Muscle of leg (tissue), 11 donors: ENCODE measurements around the gene RAP1GAP. TPM values are rescaled to one million over a fixed set of nuclear protein-coding genes. Genes with fewer than 3 reads are reported as not detected.

Source experiments
- DNase-seq: peaks from one replicate; pipeline ENCODE4 v3.0.0; 2013
- H3K27ac ChIP-seq: one replicate; pipeline ENCODE4 v1.5.1; 2013; ENCODE audit warnings: mild to moderate bottlenecking, low read length, control low read depth
- H3K27me3 ChIP-seq: one replicate; pipeline ENCODE4 v1.6.1; 2013; ENCODE audit warnings: low read length; ENCODE audit not compliant: control insufficient read depth, insufficient read depth
- H3K36me3 ChIP-seq: one replicate; pipeline ENCODE4 v1.6.1; 2013; ENCODE audit warnings: low read length; ENCODE audit not compliant: control insufficient read depth, insufficient read depth
- H3K4me1 ChIP-seq: one replicate; pipeline ENCODE4 v1.6.1; 2013; ENCODE audit warnings: low read length; ENCODE audit not compliant: control insufficient read depth, insufficient read depth
- H3K4me3 ChIP-seq: one replicate; pipeline ENCODE4 v1.5.1; 2013; ENCODE audit warnings: low read length, control low read depth
- H3K9me3 ChIP-seq: replicated peaks from 2 replicates; pipeline ENCODE4 v1.6.1; 2013; ENCODE audit warnings: low read depth, low read length; ENCODE audit not compliant: control insufficient read depth
- WGBS: methylation state at CpG from one replicate; pipeline ENCODE4 v1.1.5; 2013; ENCODE audit warnings: missing lambda C conversion rate; ENCODE audit not compliant: insufficient coverage; 5-methylcytosine and 5-hydroxymethylcytosine counted together
- polyA plus RNA-seq, 8 donors: library from polyadenylated mRNA; unstranded; fragments of 120-200 nt; gene quantifications; one replicate each; pipeline versions ENCODE4 v1.2.1 to v1.2.3, GENCODE V29; 2013; ENCODE audit warnings: inconsistent platforms in 1 of 8, low replicate concordance in 1 of 8; ENCODE audit not compliant: insufficient read length in 8 of 8, insufficient read depth in 1 of 8
- total RNA-seq: library from RNA; stranded (reverse); fragments of 120-200 nt; gene quantifications from one replicate; pipeline ENCODE4 v1.2.4, GENCODE V29; 2013

Gene RAP1GAP
- total and polyA plus RNA-seq, 9 donors = 0.62 to 4.9 (median 1.8) TPM

GRCh38 chr1:21577324-21577723 is 91.8 kb downstream of the RAP1GAP start:
- WGBS = 86% methylated on average over 20 of the region's 26 CpGs

DNA sequence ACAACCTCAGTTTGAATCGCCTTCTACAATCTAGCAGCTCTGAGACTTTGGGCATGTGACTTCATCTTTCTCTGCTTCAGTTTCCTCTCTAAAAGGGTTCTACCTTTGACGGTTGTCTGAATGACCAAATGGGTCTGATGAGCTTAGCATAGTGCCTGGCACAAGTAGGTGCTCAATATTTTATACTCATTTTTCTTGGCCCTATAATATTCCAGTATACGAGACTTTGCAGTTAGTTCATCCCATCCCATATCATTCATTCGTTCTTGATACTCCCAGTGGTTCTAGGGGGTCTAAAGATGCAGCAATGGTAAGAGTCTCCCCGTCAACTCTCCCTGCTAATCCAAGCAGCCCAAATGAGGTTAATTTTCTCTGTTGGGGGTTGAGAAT is 92.4 kb downstream of the RAP1GAP start:
- Histone ChIP-seq H3K36me3 (no peaks in the 10 kb centered on the region), H3K27ac (no peak overlapping the region), H3K4me1 (peaks cover 12% of the 10 kb centered on the region), H3K27me3 (peaks cover 5% of the 10 kb centered on the region), H3K4me3 (no peak overlapping the region), H3K9me3 (no peaks in the 10 kb centered on the region)
- no CpG with 5 or more reads among the region's 5 CpGs for WGBS
- no peak for DNase-seq

More at GRCh38 chr1:21577324-21577723, 91.8 kb downstream of the RAP1GAP start:
- no peak overlapping the region for H3K4me3 ChIP-seq
- peaks cover 5% of the 10 kb centered on the region for H3K27me3 ChIP-seq
- H3K4me1 ChIP-seq = peaks cover 12% of the 10 kb centered on the region
- DNase-seq = no peak
- no peak overlapping the region for H3K27ac ChIP-seq
- H3K36me3 ChIP-seq = no peaks in the 10 kb centered on the region
- H3K9me3 ChIP-seq = no peaks in the 10 kb centered on the region

DNA sequence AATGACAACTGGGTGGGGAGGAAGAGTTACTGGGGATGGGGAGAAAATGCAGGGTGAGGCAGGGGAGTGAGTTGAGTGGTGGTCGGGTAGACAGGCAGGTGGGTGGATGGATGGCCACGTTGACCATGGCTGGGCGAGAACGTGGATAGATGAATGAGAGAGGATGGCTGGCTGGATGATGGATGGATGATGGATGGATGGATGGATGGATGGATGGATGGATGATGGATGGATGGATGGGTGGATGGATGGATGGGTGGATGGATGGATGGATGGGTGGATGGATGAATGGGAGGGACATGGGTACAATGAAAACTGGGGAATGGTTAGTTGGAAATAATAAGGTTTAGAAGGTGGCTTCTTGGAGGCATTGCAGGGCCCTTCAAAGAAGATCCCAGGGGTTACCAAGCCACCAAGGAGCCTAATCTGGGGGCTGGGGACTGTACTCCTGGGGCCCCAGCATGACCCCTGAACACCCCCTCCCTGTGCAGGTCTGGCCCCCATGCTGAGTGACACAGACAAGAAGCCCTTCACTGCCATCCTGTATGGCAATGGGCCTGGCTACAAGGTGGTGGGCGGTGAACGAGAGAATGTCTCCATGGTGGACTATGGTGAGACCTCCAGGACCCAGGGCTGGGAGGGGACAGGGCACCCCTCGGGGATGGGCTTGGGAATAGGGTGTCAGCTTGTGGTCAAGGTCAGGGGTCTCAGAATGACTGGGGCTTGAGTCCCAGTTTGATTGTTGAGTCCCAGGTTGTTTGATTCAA is 92.9 kb downstream of the RAP1GAP start:
- H3K4me1 ChIP-seq = peaks cover 12% of the 10 kb centered on the region
- H3K36me3 ChIP-seq = no peaks in the 10 kb centered on the region
- H3K27me3 ChIP-seq = peaks cover 5% of the 10 kb centered on the region
- H3K4me3 ChIP-seq = no peak overlapping the region
- 90% methylated on average over 7 of the region's 7 CpGs for WGBS
- no peak overlapping the region for H3K27ac ChIP-seq
- H3K9me3 ChIP-seq = no peaks in the 10 kb centered on the region
- no peak for DNase-seq

GRCh38 chr1:21575351-21575942 is 93.7 kb downstream of the RAP1GAP start:
- Histone ChIP-seq H3K4me3 (no peak overlapping the region), H3K9me3 (no peaks in the 10 kb centered on the region), H3K27ac (no peak overlapping the region), H3K27me3 (peaks cover 5% of the 10 kb centered on the region), H3K36me3 (no peaks in the 10 kb centered on the region), H3K4me1 (peaks cover 12% of the 10 kb centered on the region)
- no peak for DNase-seq
- WGBS = 84% methylated on average over 11 of the region's 18 CpGs

- Histone ChIP-seq H3K9me3 (no peaks in the 10 kb centered on the region), H3K27me3 (peaks cover 5% of the 10 kb centered on the region), H3K27ac (peak overlapping the region; percentile 77), H3K36me3 (no peaks in the 10 kb centered on the region), H3K4me3 (no peak overlapping the region), H3K4me1 (peaks cover 15% of the 10 kb centered on the region)
- DNase-seq = peak; percentile 34
- 21% methylated on average over 28 of the region's 31 CpGs for WGBS
These were observed 94.5 kb downstream of the RAP1GAP start for GRCh38 chr1:21574466-21575151.

DNA sequence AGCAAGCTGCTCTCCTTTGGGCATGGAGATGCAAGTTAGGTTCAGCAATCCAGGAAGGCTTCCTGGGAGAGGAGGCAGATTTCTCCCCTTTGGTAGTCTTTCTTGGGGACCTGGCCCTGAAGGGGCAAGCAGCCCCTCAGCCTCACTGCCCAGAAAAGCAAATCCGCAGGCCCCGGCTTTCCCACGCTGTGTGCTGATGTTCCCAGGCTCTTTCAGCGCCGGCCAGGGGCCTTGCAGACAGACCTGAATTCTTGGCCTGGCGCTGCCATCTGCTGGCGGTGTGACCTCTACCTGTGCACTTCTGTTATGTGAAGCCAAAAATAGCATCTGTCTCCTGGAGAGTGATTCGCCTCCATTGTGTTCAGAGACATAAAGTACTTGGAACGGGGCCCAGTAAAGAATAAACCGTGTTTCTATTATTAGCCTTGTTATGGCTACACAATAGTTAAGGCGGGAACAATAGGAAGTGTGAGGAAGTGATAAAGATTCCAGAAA is 95.1 kb downstream of the RAP1GAP start:
- peaks cover 5% of the 10 kb centered on the region for H3K27me3 ChIP-seq
- 10% methylated on average over 7 of the region's 11 CpGs for WGBS
- peak overlapping the region; percentile 77 for H3K27ac ChIP-seq
- H3K36me3 ChIP-seq = no peaks in the 10 kb centered on the region
- H3K9me3 ChIP-seq = no peaks in the 10 kb centered on the region
- no peak overlapping the region for H3K4me3 ChIP-seq
- peaks cover 16% of the 10 kb centered on the region for H3K4me1 ChIP-seq
- DNase-seq = peak; percentile 81

GRCh38 chr1:21573475-21573874 is 95.7 kb downstream of the RAP1GAP start:
- H3K4me1 ChIP-seq = peaks cover 22% of the 10 kb centered on the region
- DNase-seq = no peak
- H3K36me3 ChIP-seq = no peaks in the 10 kb centered on the region
- H3K27me3 ChIP-seq = peaks cover 5% of the 10 kb centered on the region
- H3K9me3 ChIP-seq = no peaks in the 10 kb centered on the region
- WGBS = 60% methylated on average over 11 of the region's 11 CpGs
- no peak overlapping the region for H3K4me3 ChIP-seq
- no peak overlapping the region for H3K27ac ChIP-seq

- no peak overlapping the region for H3K4me3 ChIP-seq
- WGBS = 91% methylated on average over 7 of the region's 13 CpGs
These were observed 96.4 kb downstream of the RAP1GAP start for GRCh38 chr1:21572735-21573277.

DNA sequence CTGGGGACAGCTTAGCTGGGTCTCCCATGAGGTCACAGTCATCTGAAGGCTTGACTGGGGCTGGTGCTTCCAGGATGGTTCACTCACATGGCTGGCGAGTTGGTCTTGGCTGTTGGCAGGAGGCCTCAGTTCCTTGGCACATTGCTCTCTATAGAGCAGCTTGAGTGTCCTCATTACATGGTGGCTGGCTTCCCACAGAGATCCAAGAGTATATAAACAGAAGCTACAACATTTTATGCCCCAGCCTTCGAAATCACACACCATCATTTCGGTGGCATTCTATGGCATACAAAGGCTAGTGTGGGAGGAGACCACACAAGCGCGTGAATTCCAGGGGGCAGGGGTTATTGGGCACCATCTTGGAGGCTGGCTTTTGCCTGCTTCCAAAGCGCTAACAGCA is 96.9 kb downstream of the RAP1GAP start:
- Histone ChIP-seq H3K36me3 (no peaks in the 10 kb centered on the region), H3K4me3 (no peak overlapping the region), H3K27ac (no peak overlapping the region), H3K9me3 (no peaks in the 10 kb centered on the region), H3K27me3 (peaks cover 3% of the 10 kb centered on the region), H3K4me1 (peaks cover 33% of the 10 kb centered on the region)
- 85% methylated on average over 4 of the region's 6 CpGs for WGBS
- DNase-seq = no peak

More at GRCh38 chr1:21572735-21573277, 96.4 kb downstream of the RAP1GAP start:
- Histone ChIP-seq H3K4me1 (peaks cover 27% of the 10 kb centered on the region), H3K36me3 (no peaks in the 10 kb centered on the region), H3K27me3 (peaks cover 3% of the 10 kb centered on the region), H3K27ac (no peak overlapping the region), H3K9me3 (no peaks in the 10 kb centered on the region)
- no peak for DNase-seq

DNA sequence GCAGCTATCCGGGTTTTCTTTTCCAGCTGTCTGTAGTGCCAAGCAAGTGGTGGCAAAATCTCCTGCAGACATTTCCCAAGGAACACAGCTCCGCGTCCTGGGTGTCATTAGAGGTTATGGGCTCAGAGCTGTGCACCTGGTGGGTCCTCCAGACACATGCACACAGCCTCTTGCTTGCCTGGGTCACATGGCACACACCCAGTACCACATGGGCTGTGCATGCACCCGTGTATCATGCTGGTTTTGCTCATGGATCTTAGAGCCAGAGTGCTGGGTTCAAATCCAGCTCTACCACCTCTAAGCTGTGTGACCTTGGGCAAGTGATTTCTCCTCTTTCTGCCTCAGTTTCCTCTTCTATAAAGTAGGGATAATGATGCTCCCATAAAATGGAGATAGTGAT is 98.3 kb downstream of the RAP1GAP start:
- Histone ChIP-seq H3K36me3 (no peaks in the 10 kb centered on the region), H3K4me1 (peaks cover 38% of the 10 kb centered on the region), H3K27ac (no peak overlapping the region), H3K4me3 (no peak overlapping the region), H3K27me3 (peaks cover 3% of the 10 kb centered on the region), H3K9me3 (no peaks in the 10 kb centered on the region)
- no peak for DNase-seq
- 92% methylated on average over 4 of the region's 4 CpGs for WGBS
